DND-41 (cell line): Measurements from ENCODE around the gene MAG.

Source experiments
- EZH2 ChIP-seq: IDR thresholded peaks from 3 replicates; pipeline ENCODE4 v1.6.1; 2012; ENCODE audit warnings: borderline replicate concordance, low read depth, mild to moderate bottlenecking, moderate library complexity, low read length, inconsistent platforms; ENCODE audit not compliant: severe bottlenecking
- TF ChIP-seq, protein P1 (sequence below): IDR thresholded peaks from 2 replicates; pipeline ENCODE4 v1.5.1; 2012; ENCODE audit warnings: borderline replicate concordance, low read length, moderate library complexity, mild to moderate bottlenecking; ENCODE audit not compliant: poor library complexity, severe bottlenecking; ENCODE audit errors: extremely low read depth

DNA sequence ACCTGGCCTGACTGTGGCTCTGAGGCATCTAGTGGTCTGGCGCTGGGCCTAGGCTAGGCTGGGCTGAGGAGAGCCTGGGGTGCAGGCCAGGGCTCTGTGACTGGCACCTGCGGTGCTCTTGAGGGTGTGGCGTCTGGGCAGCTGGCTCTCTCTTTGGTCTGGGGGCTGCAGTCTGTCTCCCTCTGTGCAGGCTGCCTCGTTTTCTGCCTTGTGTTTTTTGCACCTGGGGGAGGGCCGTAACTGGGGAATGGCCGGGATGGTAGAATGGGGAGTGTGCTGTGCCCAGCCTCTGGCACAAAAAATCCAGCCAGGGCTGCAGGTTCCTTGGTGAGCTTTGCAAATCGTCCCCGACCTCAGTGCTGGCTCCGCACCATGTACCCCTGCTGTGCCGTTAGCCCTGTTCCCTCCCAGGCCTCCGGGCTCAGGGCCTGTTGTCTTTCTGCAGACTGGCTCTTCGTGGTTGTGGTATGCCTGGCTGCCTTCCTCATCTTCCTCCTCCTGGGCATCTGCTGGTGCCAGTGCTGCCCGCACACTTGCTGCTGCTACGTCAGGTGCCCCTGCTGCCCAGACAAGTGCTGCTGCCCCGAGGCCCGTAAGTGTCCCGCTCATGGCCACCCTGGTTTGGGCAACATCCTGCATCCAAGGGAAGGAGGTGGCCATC lies 29.7 kb upstream of the MAG start:
- TF ChIP-seq, protein P1, sequence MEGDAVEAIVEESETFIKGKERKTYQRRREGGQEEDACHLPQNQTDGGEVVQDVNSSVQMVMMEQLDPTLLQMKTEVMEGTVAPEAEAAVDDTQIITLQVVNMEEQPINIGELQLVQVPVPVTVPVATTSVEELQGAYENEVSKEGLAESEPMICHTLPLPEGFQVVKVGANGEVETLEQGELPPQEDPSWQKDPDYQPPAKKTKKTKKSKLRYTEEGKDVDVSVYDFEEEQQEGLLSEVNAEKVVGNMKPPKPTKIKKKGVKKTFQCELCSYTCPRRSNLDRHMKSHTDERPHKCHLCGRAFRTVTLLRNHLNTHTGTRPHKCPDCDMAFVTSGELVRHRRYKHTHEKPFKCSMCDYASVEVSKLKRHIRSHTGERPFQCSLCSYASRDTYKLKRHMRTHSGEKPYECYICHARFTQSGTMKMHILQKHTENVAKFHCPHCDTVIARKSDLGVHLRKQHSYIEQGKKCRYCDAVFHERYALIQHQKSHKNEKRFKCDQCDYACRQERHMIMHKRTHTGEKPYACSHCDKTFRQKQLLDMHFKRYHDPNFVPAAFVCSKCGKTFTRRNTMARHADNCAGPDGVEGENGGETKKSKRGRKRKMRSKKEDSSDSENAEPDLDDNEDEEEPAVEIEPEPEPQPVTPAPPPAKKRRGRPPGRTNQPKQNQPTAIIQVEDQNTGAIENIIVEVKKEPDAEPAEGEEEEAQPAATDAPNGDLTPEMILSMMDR, result no peak
- TF ChIP-seq EZH2, result no peak
